K562 (cell line): ENCODE measurements around the gene SPOCD1. TPM values are rescaled to one million over a fixed set of nuclear protein-coding genes. Genes with fewer than 3 reads are reported as not detected.

Experiments used
- ADNP ChIP-seq: fragments of 200-800 bp; sonication (Bioruptor generic); IDR thresholded peaks from 2 replicates; pipeline ENCODE4 v1.6.1; 2016; ENCODE audit warnings: missing genetic modification characterization, missing compliant biosample characterization
- ARNT ChIP-seq, 2 experiments: fragments of 450-650 bp; IDR thresholded peaks; 2 replicates each; pipeline ENCODE4 v1.6.1; 2016; ENCODE audit warnings: mild to moderate bottlenecking in 1 of 2
- ATF7 ChIP-seq: fragments of 450-650 bp; IDR thresholded peaks from 2 replicates; pipeline ENCODE4 v1.7.1; 2014; ENCODE audit warnings: mild to moderate bottlenecking, moderate library complexity
- BRD9 ChIP-seq: fragments of 450-650 bp; IDR thresholded peaks from 2 replicates; pipeline ENCODE4 v1.6.1; 2018; ENCODE audit warnings: low read depth; ENCODE audit not compliant: partially characterized antibody
- BRF1 ChIP-seq: IDR thresholded peaks from 3 replicates; pipeline ENCODE4 v1.6.1; 2011; ENCODE audit warnings: borderline replicate concordance, mild to moderate bottlenecking; ENCODE audit not compliant: insufficient read length; ENCODE audit errors: extremely low read depth
- CBFA2T3 ChIP-seq: fragments of 450-650 bp; IDR thresholded peaks from 2 replicates; pipeline ENCODE4 v1.6.1; 2017
- FUS ChIP-seq: fragments of 200-400 bp; formaldehyde crosslinking; optimal IDR thresholded peaks from 2 replicates; pipeline ENCODE3; 2017; ENCODE audit warnings: low read depth, low read length
- GABPA ChIP-seq: fragments of 200-800 bp; sonication (Bioruptor generic); conservative IDR thresholded peaks from 2 replicates; pipeline ENCODE4 v1.6.1; 2016; ENCODE audit warnings: low read depth, missing genetic modification characterization, missing compliant biosample characterization
- HIVEP1 ChIP-seq: fragments of 250-450 bp; sonication (Bioruptor Pico); IDR thresholded peaks from 2 replicates; pipeline ENCODE4 v1.4.0; 2020; ENCODE audit warnings: mild to moderate bottlenecking
- KLF10 ChIP-seq: fragments of 250-450 bp; sonication (Bioruptor Pico); IDR thresholded peaks from 2 replicates; pipeline ENCODE4 v1.6.1; 2021; ENCODE audit warnings: matching md5 sums
- MXI1 ChIP-seq: IDR thresholded peaks from 2 replicates; pipeline ENCODE4 v1.6.1; 2011; ENCODE audit warnings: low read depth, mild to moderate bottlenecking, improper control_type of control experiment, low read length
- NONO ChIP-seq, 2 experiments: fragments of 200-400 bp in 1 of 2; fragments of 450-650 bp in 1 of 2; formaldehyde crosslinking in 1 of 2; IDR thresholded peaks; 2 replicates each; pipeline ENCODE4 v1.6.1; 2017; ENCODE audit warnings: low read depth in 2 of 2, mild to moderate bottlenecking in 2 of 2, moderate library complexity in 2 of 2, low read length in 1 of 2
- NR1H2 ChIP-seq: sonication (generic); formaldehyde crosslinking; IDR thresholded peaks from 2 replicates; pipeline ENCODE4 v1.4.0; 2020; ENCODE audit warnings: mild to moderate bottlenecking, missing genetic modification reagents
- PHF20 ChIP-seq: fragments of 450-650 bp; IDR thresholded peaks from 2 replicates; pipeline ENCODE4 v1.6.1; 2018; ENCODE audit not compliant: partially characterized antibody
- RBM17 ChIP-seq: fragments of 200-400 bp; formaldehyde crosslinking; IDR thresholded peaks from 2 replicates; pipeline ENCODE4 v1.6.1; 2017; ENCODE audit warnings: low read depth, mild to moderate bottlenecking, low read length, borderline replicate concordance
- RNF219 ChIP-seq: fragments of 250-450 bp; sonication (Bioruptor Pico); IDR thresholded peaks from 2 replicates; pipeline ENCODE4 v1.5.0; 2022; ENCODE audit warnings: mild to moderate bottlenecking
- SLC30A9 ChIP-seq: fragments of 250-450 bp; sonication (Bioruptor Pico); IDR thresholded peaks from 2 replicates; pipeline ENCODE4 v1.8.0; 2022; ENCODE audit warnings: mild to moderate bottlenecking, moderate library complexity
- SMARCA5 ChIP-seq: fragments of 450-650 bp; IDR thresholded peaks from 2 replicates; pipeline ENCODE4 v1.6.1; 2016
- SMC3 ChIP-seq: conservative IDR thresholded peaks from 2 replicates; pipeline ENCODE4 v1.6.1; 2011; ENCODE audit warnings: low read depth, low read length, improper control_type of control experiment; ENCODE audit not compliant: insufficient read depth
- SREBF1 ChIP-seq: fragments of 150-350 bp; IDR thresholded peaks from 2 replicates; pipeline ENCODE4 v1.6.1; 2014; ENCODE audit warnings: antibody characterized with exemption, low read depth, low read length, borderline replicate concordance
- TBL1XR1 ChIP-seq, 2 experiments: IDR thresholded peaks; 2 replicates each; pipeline ENCODE4 v1.6.1; 2012; ENCODE audit warnings: improper control_type of control experiment in 2 of 2, low read length in 2 of 2, mild to moderate bottlenecking in 1 of 2
- XRCC3 ChIP-seq: fragments of 450-650 bp; IDR thresholded peaks from 2 replicates; pipeline ENCODE4 v1.6.1; 2017; ENCODE audit warnings: mild to moderate bottlenecking, moderate library complexity
- ZNF408 ChIP-seq: fragments of 250-450 bp; sonication (Bioruptor Pico); IDR thresholded peaks from 2 replicates; pipeline ENCODE4 v1.4.0; 2020; ENCODE audit warnings: low read depth, mild to moderate bottlenecking, moderate library complexity
- ZNF699 ChIP-seq: fragments of 250-450 bp; sonication (Bioruptor Pico); IDR thresholded peaks from 2 replicates; pipeline ENCODE4 v1.8.0; 2021; ENCODE audit warnings: mild to moderate bottlenecking, moderate library complexity; ENCODE audit not compliant: insufficient replicate concordance
- polyA plus RNA-seq, 8 experiments: library from polyadenylated mRNA; depleted of rRNA in 4 of 8; stranded (reverse) in 5 of 8; unstranded in 3 of 8; fragments of >200 nt; fragmentation: Nextera tagmentation in 2 of 8; fragmentation: Illumina TruSeq in 1 of 8; extraction: Ambion mirVana in 2 of 8; extraction: Trizol in 1 of 8; gene quantifications; 2 replicates each; pipeline versions ENCODE4 v1.2.1 to v1.2.3, GENCODE V29; 2011 to 2014; ENCODE audit warnings: inconsistent platforms in 1 of 8, missing spikeins in 1 of 8
- total RNA-seq, 7 experiments: library from RNA; depleted of rRNA in 6 of 7; stranded (reverse); fragments of >200 nt in 6 of 7; fragmentation: Illumina TruSeq in 2 of 7; extraction: Trizol in 2 of 7; gene quantifications; 2 replicates each; pipeline versions ENCODE4 v1.2.1 to v1.2.3, GENCODE V29; 2011 to 2021; ENCODE audit warnings: low replicate concordance in 1 of 7
- TF ChIP-seq, protein P1 (sequence below): sonication (generic); formaldehyde crosslinking; IDR thresholded peaks from 2 replicates; pipeline ENCODE4 v1.8.0; 2022; ENCODE audit warnings: missing genetic modification reagents, mild to moderate bottlenecking, borderline replicate concordance
- TF ChIP-seq, protein P2 (sequence below): sonication (generic); formaldehyde crosslinking; IDR thresholded peaks from 2 replicates; pipeline ENCODE4 v1.9.0; 2022; ENCODE audit warnings: mild to moderate bottlenecking, missing genetic modification reagents

The SPOCD1 gene
- total and polyA plus RNA-seq, 9 of the 15 experiments (the other 6 are each of a cell fraction or from before 2014, with no cell fraction given) = 0.03 to 0.71 (median 0.26) TPM; not detected in 1

DNA sequence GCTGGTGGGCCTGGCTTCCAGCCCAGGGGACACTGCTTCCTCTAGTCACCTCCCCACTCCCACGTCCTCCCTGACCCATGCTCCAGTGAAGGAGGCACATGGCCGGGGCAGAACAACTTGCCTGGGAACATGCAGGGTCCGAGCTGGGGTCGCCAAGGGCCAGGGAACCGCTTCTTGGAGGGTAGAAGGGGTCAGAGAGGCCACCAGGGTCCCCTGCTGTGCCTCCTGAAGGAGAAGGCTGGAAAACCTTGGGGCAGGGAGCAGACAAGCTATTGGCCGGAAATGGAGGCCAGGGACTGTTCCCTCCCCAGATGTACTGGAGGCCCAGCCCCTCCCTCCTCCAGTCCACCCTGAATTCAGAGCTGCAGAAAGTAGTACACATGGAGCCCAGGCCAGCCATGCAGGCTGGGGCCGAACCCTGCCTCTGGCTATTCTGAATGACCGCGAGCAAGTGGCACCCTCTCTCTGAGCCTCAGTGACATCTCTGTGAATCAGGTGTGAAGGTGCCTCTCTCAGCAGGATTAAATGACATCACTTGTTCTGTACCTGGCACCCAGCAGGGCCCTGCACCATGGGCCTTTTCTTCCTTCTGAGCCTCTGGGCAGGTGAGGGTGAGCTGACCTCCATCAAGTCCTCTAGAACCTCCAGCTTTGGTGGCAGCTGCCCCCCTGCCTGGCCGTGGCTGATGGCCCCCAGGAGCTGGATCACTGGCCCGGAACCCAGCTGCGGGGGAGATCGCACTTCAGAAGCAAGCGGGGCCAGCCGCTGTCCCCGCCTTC is 15.7 kb downstream of the SPOCD1 start (continued):
- TF ChIP-seq RNF219 (CRISPR knock-in tag) (no peak), PHF20 (no peak), RBM17 (no peak), TBL1XR1 (IDR thresholded peaks at IDR 0.05; ENCODE audit: low read length in 2 of 2) (no peak), ADNP (no peak), FUS (no peak), SLC30A9 (no peak), CBFA2T3 (no peak), MXI1 (no peak), ZNF699 (CRISPR knock-in tag) (no peak), KLF10 (CRISPR knock-in tag) (no peak), SMC3 (no peak), GABPA (tag) (no peak), ZNF408 (no peak), ATF7 (peak; percentile 88), XRCC3 (no peak), ARNT (IDR thresholded peaks at IDR 0.05) (no peak), NONO (IDR thresholded peaks at IDR 0.05; ENCODE audit: low read depth in 2 of 2, low read length in 1 of 2) (no peak), BRF1 (no peak), HIVEP1 (CRISPR knock-in tag) (no peak), BRD9 (no peak), SMARCA5 (no peak), NR1H2 (CRISPR knock-in tag) (no peak), SREBF1 (no peak)
- TF ChIP-seq, protein P1, sequence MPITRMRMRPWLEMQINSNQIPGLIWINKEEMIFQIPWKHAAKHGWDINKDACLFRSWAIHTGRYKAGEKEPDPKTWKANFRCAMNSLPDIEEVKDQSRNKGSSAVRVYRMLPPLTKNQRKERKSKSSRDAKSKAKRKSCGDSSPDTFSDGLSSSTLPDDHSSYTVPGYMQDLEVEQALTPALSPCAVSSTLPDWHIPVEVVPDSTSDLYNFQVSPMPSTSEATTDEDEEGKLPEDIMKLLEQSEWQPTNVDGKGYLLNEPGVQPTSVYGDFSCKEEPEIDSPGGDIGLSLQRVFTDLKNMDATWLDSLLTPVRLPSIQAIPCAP (CRISPR knock-in tag) = no peak
- TF ChIP-seq, protein P2, sequence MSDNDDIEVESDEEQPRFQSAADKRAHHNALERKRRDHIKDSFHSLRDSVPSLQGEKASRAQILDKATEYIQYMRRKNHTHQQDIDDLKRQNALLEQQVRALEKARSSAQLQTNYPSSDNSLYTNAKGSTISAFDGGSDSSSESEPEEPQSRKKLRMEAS (CRISPR knock-in tag) = 0 out of 2 replicates have a peak, but pooled peaks have one; percentile 21
